Left ventricle myocardium inferior (tissue), 1 donor: ENCODE measurements around the gene SLC4A1. TPM values are rescaled to one million over a fixed set of nuclear protein-coding genes. Genes with fewer than 3 reads are reported as not detected.

ENCODE experiments used
- DNase-seq: peaks from one replicate; pipeline ENCODE4 v3.0.0-alpha.2; 2020
- H3K27ac ChIP-seq: fragments of 200-600 bp; replicated peaks from 2 replicates; pipeline ENCODE4 v1.8.0; 2021
- H3K27me3 ChIP-seq: fragments of 200-600 bp; 2 replicates; pipeline ENCODE4 v1.8.0; 2021; ENCODE audit warnings: low read depth
- H3K36me3 ChIP-seq: fragments of 200-600 bp; 2 replicates; pipeline ENCODE4 v1.8.0; 2021
- H3K4me1 ChIP-seq: fragments of 200-600 bp; 2 replicates; pipeline ENCODE4 v1.8.0; 2021
- H3K4me3 ChIP-seq: fragments of 200-600 bp; 2 replicates; pipeline ENCODE4 v1.8.0; 2021; ENCODE audit warnings: mild to moderate bottlenecking, moderate library complexity
- H3K9me3 ChIP-seq: fragments of 200-600 bp; replicated peaks from 2 replicates; pipeline ENCODE4 v1.8.0; 2021
- CTCF ChIP-seq: fragments of 200-600 bp; IDR thresholded peaks from 2 replicates; pipeline ENCODE4 v1.8.0; 2021; ENCODE audit warnings: antibody characterized with exemption, mild to moderate bottlenecking, borderline replicate concordance
- intact Hi-C: fragments of 100-400 bp; cut with micrococcal nuclease; formaldehyde crosslinking; loops from one replicate; pipeline ENCODE4 v1.11.0; 2022
- total RNA-seq: library from RNA; stranded (reverse); fragmentation: NEBNext Ultra II Directional; extraction: Animal tissue kit (Norgen Biotek cat#: 25700); gene quantifications from one replicate; pipeline ENCODE4 v1.2.1, GENCODE V29; 2021
- donor health status: DM: no; HTN: yes; CAD: no; lungs with severe emphysema.

Gene SLC4A1
- total RNA-seq, 1 donor from 2014 or later: not detected

GRCh38 chr17:44268709-44269534 lies 987 bp upstream of the SLC4A1 start:
- no peak for DNase-seq
- Histone ChIP-seq H3K4me3 (no peak overlapping the region), H3K27me3 (peaks cover 3% of the 10 kb centered on the region), H3K4me1 (peaks cover 18% of the 10 kb centered on the region), H3K36me3 (no peaks in the 10 kb centered on the region), H3K27ac (no peak overlapping the region), H3K9me3 (no peaks in the 10 kb centered on the region)
- intact Hi-C loops: no loop called here
- no peak for TF ChIP-seq CTCF

DNA sequence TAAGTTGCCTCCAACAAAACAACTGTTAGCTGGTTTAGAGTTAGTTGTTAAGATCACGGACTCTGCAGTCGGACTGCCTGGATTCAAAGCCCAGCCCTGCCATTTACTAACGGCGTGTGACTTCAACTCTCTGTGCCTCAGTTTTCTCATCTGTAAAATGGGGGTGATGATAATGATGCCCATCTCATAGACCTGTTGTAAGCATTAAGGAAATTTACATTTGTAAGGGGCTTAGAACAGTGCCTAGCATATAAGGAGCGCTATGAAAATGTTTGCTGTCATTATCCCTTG lies 825 bp downstream of the SLC4A1 start:
- intact Hi-C loops: no loop called here
- peaks cover 4% of the 10 kb centered on the region for H3K4me1 ChIP-seq
- no peak for DNase-seq
- H3K36me3 ChIP-seq: no peaks in the 10 kb centered on the region
- no peaks in the 10 kb centered on the region for H3K9me3 ChIP-seq
- TF ChIP-seq CTCF: no peak
- H3K27ac ChIP-seq: no peak overlapping the region
- H3K27me3 ChIP-seq: peaks cover 3% of the 10 kb centered on the region
- no peak overlapping the region for H3K4me3 ChIP-seq

- intact Hi-C loops: no loop called here
- no peak for TF ChIP-seq CTCF
Observed at GRCh38 chr17:44266402-44267164, 1.4 kb downstream of the SLC4A1 start.

DNA sequence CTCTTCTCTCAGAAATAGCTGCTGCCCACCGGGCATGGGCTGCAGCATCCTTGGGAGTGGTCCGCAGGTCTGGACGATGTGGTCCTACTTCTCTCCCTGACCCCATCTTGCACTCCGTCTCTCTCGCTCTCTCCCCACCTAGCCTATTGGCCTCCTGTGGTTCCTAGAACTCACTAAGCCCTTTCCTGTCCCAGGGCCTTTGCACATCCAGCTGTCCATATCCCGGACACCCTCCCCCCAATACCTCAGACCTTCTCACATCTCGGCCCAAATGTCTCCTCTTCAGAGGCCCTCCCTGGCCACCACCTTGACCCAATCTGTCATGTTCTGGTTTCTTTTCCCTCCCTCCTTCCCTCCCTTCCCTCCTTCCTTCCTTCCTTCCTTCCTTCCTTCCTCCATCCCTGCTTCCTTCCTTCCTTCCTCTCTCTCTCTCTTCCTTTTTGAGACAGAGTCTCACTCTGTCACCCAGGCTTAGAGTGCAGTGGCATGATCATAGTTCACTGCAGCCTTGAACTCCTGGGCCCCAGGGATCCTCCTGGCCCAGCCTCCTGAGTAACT lies 4.5 kb downstream of the SLC4A1 start:
- DNase-seq: no peak
- Histone ChIP-seq H3K4me3 (no peak overlapping the region), H3K9me3 (no peaks in the 10 kb centered on the region), H3K36me3 (no peaks in the 10 kb centered on the region), H3K27ac (no peak overlapping the region), H3K27me3 (peaks cover 3% of the 10 kb centered on the region), H3K4me1 (no peaks in the 10 kb centered on the region)
- intact Hi-C loops: no loop called here
- no peak for TF ChIP-seq CTCF

More at GRCh38 chr17:44266402-44267164, 1.4 kb downstream of the SLC4A1 start:
- Histone ChIP-seq H3K4me3 (no peak overlapping the region), H3K27me3 (peaks cover 3% of the 10 kb centered on the region), H3K9me3 (no peaks in the 10 kb centered on the region), H3K4me1 (no peaks in the 10 kb centered on the region), H3K27ac (no peak overlapping the region), H3K36me3 (no peaks in the 10 kb centered on the region)
- DNase-seq: no peak

DNA sequence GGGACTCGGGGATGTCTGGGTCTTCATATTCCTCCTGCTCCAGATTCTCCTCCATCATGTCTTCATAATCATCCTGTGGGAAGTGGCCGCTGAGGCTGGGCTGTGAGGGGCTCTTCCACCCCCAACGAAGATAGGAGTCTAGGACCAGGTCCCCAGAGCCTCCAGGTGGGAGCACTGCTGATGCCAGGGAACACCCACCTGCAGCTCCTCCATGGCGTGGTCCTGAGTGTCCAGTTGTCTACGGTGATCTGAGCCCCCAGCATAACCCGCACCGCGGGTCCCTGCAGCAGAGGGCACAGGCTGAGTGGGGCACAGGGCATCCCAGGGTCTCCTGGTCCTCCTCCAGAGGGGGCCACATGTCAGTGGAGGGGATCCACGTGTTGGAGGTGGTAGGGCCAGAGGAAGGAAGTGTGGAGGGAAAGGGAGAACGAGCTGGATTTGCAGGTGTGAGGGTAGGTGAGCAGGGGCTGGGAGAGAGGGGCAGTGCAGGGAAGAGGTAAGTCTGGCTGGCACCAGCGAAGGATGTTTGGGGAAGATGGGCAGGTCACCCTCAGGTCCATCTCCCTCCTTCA lies 5.2 kb downstream of the SLC4A1 start:
- intact Hi-C loops: no loop called here
- no peak for TF ChIP-seq CTCF
- no peaks in the 10 kb centered on the region for H3K4me1 ChIP-seq
- no peak for DNase-seq
- no peaks in the 10 kb centered on the region for H3K9me3 ChIP-seq
- peaks cover 3% of the 10 kb centered on the region for H3K27me3 ChIP-seq
- no peak overlapping the region for H3K4me3 ChIP-seq
- H3K27ac ChIP-seq: no peak overlapping the region
- no peaks in the 10 kb centered on the region for H3K36me3 ChIP-seq
